Gastroesophageal sphincter (tissue), 4 donors: ENCODE data around the gene CLP1. TPM values are rescaled to one million over a fixed set of nuclear protein-coding genes. Genes with fewer than 3 reads are reported as not detected.

ENCODE experiments used
- ATAC-seq: fragments of 150-250 bp; one replicate; pipeline ENCODE4 v1.9.1; 2016; ENCODE audit warnings: mild to moderate bottlenecking, moderate library complexity
- H3K27ac ChIP-seq, 4 donors: fragments of 200-600 bp; sonication (generic) in 3 of 4; 1 replicate in 3 of 4; 2 replicates in 1 of 4; pipeline ENCODE4 v1.5.1; 2016 to 2019
- H3K27me3 ChIP-seq: fragments of 200-600 bp; sonication (generic); one replicate; pipeline ENCODE4 v1.5.1; 2019
- H3K36me3 ChIP-seq, 2 donors: fragments of 200-600 bp; sonication (generic); one replicate each; pipeline ENCODE4 v1.5.1; 2019; ENCODE audit warnings: control low read depth in 1 of 2
- H3K4me1 ChIP-seq, 3 donors: fragments of 200-600 bp; sonication (generic); 1 replicate in 2 of 3; 2 replicates in 1 of 3; pipeline ENCODE4 v1.5.1; 2016 to 2019; ENCODE audit warnings: control low read depth in 2 of 3
- H3K4me3 ChIP-seq, 2 donors: fragments of 200-600 bp; sonication (generic); one replicate each; pipeline ENCODE4 v1.5.1; 2019; ENCODE audit warnings: mild to moderate bottlenecking in 1 of 2, moderate library complexity in 1 of 2
- H3K9me3 ChIP-seq, 3 donors: fragments of 200-600 bp; sonication (generic); one replicate each; pipeline ENCODE4 v1.5.1; 2017 to 2019; ENCODE audit warnings: control low read depth in 2 of 3
- EP300 ChIP-seq: sonication (generic); formaldehyde crosslinking; IDR thresholded peaks from one replicate; pipeline ENCODE4 v1.6.1; 2017; ENCODE audit warnings: antibody characterized with exemption, mild to moderate bottlenecking
- POLR2A ChIP-seq, 2 donors: fragments of 450-650 bp; IDR thresholded peaks; one replicate each; pipeline ENCODE4 v1.6.1; 2017; ENCODE audit warnings: antibody characterized with exemption in 2 of 2, mild to moderate bottlenecking in 2 of 2, moderate library complexity in 1 of 2
- POLR2AphosphoS5 ChIP-seq: sonication (generic); formaldehyde crosslinking; IDR thresholded peaks from one replicate; pipeline ENCODE4 v1.6.1; 2017; ENCODE audit warnings: antibody characterized with exemption
- WGBS, 2 donors: methylation state at CpG; one replicate each; pipeline ENCODE4 v1.1.5; 2018; ENCODE audit warnings: low coverage in 1 of 2; 5-methylcytosine and 5-hydroxymethylcytosine counted together
- total RNA-seq, 4 donors: library from RNA; depleted of rRNA; stranded (reverse); fragments of >200 nt; gene quantifications; one replicate each; pipeline ENCODE4 v1.1.0, GENCODE V29; 2016
- TF ChIP-seq, protein P1 (sequence below), 4 experiments: fragments of 200-600 bp in 2 of 4; fragments of 450-650 bp in 2 of 4; sonication (generic) in 1 of 4; IDR thresholded peaks; one replicate each; pipeline ENCODE4 v1.5.1; 2017 to 2019; ENCODE audit warnings: antibody characterized with exemption in 4 of 4, mild to moderate bottlenecking in 2 of 4, moderate library complexity in 2 of 4

The CLP1 gene
- total RNA-seq, 4 donors from 2014 or later = 11.4 to 21.7 (median 16.6) TPM

DNA sequence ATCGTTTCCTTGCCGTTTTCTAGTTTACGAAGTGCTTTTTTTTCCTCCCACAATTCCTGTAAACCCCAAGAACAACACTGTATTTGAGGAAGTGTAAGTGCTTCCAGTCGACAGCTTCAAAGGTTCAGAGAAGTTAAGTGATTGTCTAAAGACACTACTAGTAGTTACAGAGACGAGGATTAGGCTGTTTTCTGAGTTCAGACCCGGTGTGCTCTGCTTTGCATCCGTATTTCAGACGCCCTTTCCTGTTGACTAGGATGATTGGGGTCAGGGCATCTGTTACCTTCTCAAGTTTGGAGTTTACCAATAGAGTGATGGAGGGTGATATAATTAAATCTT lies 430 bp downstream of the CLP1 start:
- no peaks in the 10 kb centered on the region for H3K9me3 ChIP-seq
- H3K4me3 ChIP-seq = peak overlapping the region; percentile 62 to 74
- WGBS, 2 donors = 1 to 2% methylated on average over 8 of the region's 8 CpGs
- H3K27ac ChIP-seq = peak overlapping the region; percentile 2 to 91 (median 87)
- no peak for ATAC-seq
- H3K36me3 ChIP-seq = peaks cover 0 to 38% of the 10 kb centered on the region in 2 donors
- peaks cover 14% of the 10 kb centered on the region for H3K27me3 ChIP-seq
- peaks cover 0 to 36% (median 12%) of the 10 kb centered on the region in 3 donors for H3K4me1 ChIP-seq
- no peak for TF ChIP-seq EP300
- TF ChIP-seq POLR2A (IDR thresholded peaks at IDR 0.05) = no peak
- TF ChIP-seq, protein P1, sequence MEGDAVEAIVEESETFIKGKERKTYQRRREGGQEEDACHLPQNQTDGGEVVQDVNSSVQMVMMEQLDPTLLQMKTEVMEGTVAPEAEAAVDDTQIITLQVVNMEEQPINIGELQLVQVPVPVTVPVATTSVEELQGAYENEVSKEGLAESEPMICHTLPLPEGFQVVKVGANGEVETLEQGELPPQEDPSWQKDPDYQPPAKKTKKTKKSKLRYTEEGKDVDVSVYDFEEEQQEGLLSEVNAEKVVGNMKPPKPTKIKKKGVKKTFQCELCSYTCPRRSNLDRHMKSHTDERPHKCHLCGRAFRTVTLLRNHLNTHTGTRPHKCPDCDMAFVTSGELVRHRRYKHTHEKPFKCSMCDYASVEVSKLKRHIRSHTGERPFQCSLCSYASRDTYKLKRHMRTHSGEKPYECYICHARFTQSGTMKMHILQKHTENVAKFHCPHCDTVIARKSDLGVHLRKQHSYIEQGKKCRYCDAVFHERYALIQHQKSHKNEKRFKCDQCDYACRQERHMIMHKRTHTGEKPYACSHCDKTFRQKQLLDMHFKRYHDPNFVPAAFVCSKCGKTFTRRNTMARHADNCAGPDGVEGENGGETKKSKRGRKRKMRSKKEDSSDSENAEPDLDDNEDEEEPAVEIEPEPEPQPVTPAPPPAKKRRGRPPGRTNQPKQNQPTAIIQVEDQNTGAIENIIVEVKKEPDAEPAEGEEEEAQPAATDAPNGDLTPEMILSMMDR (IDR thresholded peaks at IDR 0.05) = no peak
- no peak for TF ChIP-seq POLR2AphosphoS5

DNA sequence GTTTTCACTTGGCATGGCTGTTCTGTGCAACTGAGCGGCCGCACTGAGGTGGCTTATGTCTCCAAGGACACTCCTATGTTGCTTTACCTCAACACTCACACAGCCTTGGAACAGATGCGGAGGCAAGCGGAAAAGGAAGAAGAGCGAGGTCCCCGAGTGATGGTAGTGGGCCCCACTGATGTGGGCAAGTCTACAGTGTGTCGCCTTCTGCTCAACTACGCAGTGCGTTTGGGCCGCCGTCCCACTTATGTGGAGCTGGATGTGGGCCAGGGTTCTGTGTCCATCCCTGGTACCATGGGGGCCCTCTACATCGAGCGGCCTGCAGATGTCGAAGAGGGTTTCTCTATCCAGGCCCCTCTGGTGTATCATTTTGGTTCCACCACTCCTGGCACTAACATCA lies 2.1 kb downstream of the CLP1 start:
- Histone ChIP-seq H3K27ac (no peak overlapping the region), H3K27me3 (no peaks in the 10 kb centered on the region), H3K9me3 (no peaks in the 10 kb centered on the region), H3K36me3 (peaks cover 0 to 41% of the 10 kb centered on the region in 2 donors), H3K4me3 (no peak overlapping the region), H3K4me1 (peaks cover 0 to 36% (median 12%) of the 10 kb centered on the region in 3 donors)
- 94 to 100% methylated on average over 2 to 9 of the region's 14 CpGs for WGBS, 2 donors
- ATAC-seq = no peak
- TF ChIP-seq POLR2AphosphoS5 (no peak), EP300 (no peak)

DNA sequence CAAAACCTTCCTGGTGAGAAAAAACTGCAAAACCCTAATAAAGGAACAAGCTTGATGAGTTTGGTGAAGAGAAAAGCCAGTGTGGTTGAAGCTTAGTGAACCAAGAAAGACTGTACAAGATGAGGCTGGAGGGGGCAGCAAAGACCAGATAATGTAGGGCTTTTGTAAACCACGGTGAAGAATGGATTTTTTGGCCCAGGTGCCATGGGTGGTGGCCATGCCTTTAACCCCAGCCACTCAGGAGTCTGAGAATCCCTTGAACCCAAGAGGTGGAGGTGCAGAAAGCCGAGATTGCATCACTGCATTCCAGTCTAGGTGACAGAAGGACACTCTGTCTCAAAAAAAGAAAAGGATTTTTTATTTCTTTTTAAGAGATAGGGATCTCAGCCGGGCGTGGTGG lies 5.3 kb downstream of the CLP1 start:
- no peak for ATAC-seq
- peaks cover 0 to 39% (median 14%) of the 10 kb centered on the region in 3 donors for H3K4me1 ChIP-seq
- no peak for TF ChIP-seq POLR2A (IDR thresholded peaks at IDR 0.05)
- no peak for TF ChIP-seq POLR2AphosphoS5
- no peak for TF ChIP-seq EP300
- TF ChIP-seq, protein P1 (IDR thresholded peaks at IDR 0.05) = no peak
- H3K4me3 ChIP-seq = no peak overlapping the region
- no peaks in the 10 kb centered on the region for H3K27me3 ChIP-seq
- H3K36me3 ChIP-seq = peaks cover 0 to 41% of the 10 kb centered on the region in 2 donors
- 0 to 75% methylated on average over 1 to 4 of the region's 4 CpGs for WGBS, 2 donors
- no peak overlapping the region for H3K27ac ChIP-seq
- H3K9me3 ChIP-seq = no peaks in the 10 kb centered on the region

DNA sequence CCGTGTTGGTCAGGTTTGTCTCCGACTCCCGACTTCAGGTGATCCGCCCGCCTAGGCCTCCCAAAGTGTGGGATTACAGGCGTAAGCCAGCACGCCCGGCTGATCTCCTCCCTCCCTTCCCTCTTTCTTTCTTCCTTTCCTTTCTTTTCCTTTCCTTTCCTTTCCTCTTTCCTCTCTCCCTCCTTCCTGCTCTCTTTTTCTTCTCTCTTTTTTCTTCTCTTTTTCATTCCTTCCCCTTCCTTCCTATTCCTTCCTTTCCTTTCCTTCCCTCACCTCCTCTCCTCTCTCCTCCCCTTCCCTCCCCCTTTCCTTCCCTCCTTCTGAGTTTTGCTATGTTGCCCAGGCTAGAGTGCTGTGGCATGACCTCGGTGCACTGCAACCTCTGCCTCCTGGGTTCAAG lies 6.4 kb downstream of the CLP1 start:
- no peaks in the 10 kb centered on the region for H3K9me3 ChIP-seq
- H3K27me3 ChIP-seq = no peaks in the 10 kb centered on the region
- ATAC-seq = no peak
- peaks cover 0 to 32% (median 8%) of the 10 kb centered on the region in 3 donors for H3K4me1 ChIP-seq
- TF ChIP-seq EP300 (no peak), POLR2AphosphoS5 (no peak), POLR2A (IDR thresholded peaks at IDR 0.05) (no peak)
- TF ChIP-seq, protein P1 (IDR thresholded peaks at IDR 0.05) = no peak
- no peak overlapping the region for H3K27ac ChIP-seq
- H3K4me3 ChIP-seq = no peak overlapping the region
- 74 to 93% methylated on average over 8 to 9 of the region's 9 CpGs for WGBS, 2 donors
- peaks cover 0 to 41% of the 10 kb centered on the region in 2 donors for H3K36me3 ChIP-seq

DNA sequence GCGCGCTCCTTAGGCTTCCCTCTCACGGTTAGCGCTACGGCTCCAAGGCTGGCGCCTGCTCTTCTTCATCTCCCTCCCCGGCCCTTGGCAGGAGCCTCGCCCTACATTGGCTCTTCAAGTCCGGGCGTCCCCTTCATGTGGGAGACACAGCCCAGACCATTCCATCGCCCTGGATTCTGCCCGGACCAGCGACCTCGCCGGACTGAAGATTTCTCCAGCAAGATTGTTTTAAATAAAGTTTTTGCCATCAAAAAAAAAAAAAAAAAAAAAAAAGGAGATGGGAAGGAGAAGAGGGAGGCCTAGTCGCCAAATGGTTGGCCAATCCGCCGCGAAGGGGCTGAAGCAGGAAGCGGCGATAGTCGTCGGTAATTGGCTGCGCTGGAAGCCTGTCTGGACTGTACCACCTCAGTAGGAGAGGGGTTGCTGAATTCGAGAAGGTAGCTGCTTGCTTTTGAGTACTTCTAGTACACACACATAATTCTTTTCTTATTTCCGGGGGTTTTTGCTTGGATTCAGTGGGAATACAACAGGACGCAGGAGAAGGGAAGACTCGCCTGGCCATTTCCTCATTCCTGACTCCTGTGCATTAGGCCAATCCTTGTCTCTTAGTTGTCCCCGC lies 9.7 kb downstream of the CLP1 start:
- 0 to 1% methylated on average over 5 to 16 of the region's 29 CpGs for WGBS, 2 donors

More for the DNA sequence above, 9.7 kb downstream of the CLP1 start:
- H3K9me3 ChIP-seq = no peaks in the 10 kb centered on the region
- no peak for TF ChIP-seq POLR2A (IDR thresholded peaks at IDR 0.05)
- TF ChIP-seq POLR2AphosphoS5 = no peak
- TF ChIP-seq, protein P1 (IDR thresholded peaks at IDR 0.05) = no peak
- ATAC-seq = peak; percentile 91
- peak overlapping the region; percentile 92 to 95 (median 94) for H3K27ac ChIP-seq
- H3K4me3 ChIP-seq = peak overlapping the region; percentile 74 to 95
- H3K27me3 ChIP-seq = no peaks in the 10 kb centered on the region
- peaks cover 0 to 19% of the 10 kb centered on the region in 2 donors for H3K36me3 ChIP-seq
- H3K4me1 ChIP-seq = peaks cover 0 to 41% (median 20%) of the 10 kb centered on the region in 3 donors
